GM04504 (cell line): Measurements from ENCODE around the gene KRTAP19-3.
"Not testable (repeated sequence)": the region's sequence is repeated elsewhere in the genome, so short reads cannot be mapped to it uniquely, and the experiment has no call there.

ENCODE experiments used
- DNase-seq: peaks from one replicate; pipeline ENCODE4 v3.0.0-alpha.2; 2012; ENCODE audit warnings: low read depth

The KRTAP19-3 gene

GRCh38 chr21:30491963-30492428 lies at the start of gene KRTAP19-3:
Gene KRTAP19-3, minus strand, starts transcription at chr21:30492013. Its CDS starts 56 bp downstream, at chr21:30491957.
- no peak for DNase-seq

GRCh38 chr21:30518876-30519275 lies 27.1 kb upstream of the KRTAP19-3 start:
- no peak for DNase-seq

DNA sequence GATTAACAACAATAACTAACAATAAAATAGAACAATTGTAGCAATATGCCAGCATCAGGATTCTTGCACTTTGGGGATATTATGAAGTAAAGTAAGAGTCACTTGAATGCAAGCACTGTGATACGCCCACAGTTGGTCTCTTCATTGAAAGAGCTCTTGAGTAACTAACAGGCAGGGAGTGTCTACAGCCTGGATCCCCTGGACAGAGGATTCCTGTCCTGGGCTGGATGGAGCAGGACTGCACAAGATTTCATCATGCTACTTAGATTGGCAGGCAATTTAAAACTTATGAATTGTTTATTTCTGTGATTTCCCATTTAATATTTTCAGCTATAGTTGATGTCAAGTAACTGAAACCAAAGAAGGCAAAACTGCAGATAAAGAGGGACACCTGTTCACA lies 23.9 kb upstream of the KRTAP19-3 start:
- no peak for DNase-seq

- not testable (repeated sequence) for DNase-seq
Measured at GRCh38 chr21:30505621-30506205, 13.9 kb upstream of the KRTAP19-3 start.

- no peak for DNase-seq
Measured at GRCh38 chr21:30502041-30502440, 10.2 kb upstream of the KRTAP19-3 start, which contains the start of gene KRTAP19-5. Gene KRTAP19-5, minus strand, starts transcription at chr21:30502141. Its CDS starts 51 bp downstream, at chr21:30502090.

DNA sequence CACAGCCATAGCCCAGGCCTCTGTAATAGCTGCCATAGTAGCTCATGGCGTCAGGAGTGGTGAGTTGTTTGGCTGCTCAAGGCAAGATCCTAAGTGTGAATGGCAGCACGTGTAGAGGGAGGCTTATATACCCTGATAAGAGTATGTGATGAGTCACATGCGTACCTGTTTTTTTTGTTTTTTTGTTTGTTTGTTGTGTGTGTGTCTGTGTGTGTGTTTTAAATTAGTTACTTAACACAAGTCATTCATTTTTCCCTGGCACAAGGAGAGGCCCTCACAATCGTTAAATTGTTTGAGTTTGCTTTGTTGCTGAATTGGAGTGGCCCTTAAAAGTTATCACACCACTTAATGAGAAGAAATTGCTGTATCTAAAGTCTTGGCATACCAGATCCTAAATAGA lies 5.3 kb upstream of the KRTAP19-3 start, which contains the start of gene KRTAP19-4:
Gene KRTAP19-4, minus strand, starts transcription at position 101 of the 400 bp plus-strand sequence. Its CDS starts 55 bp downstream, at position 46.
- DNase-seq, result no peak

DNA sequence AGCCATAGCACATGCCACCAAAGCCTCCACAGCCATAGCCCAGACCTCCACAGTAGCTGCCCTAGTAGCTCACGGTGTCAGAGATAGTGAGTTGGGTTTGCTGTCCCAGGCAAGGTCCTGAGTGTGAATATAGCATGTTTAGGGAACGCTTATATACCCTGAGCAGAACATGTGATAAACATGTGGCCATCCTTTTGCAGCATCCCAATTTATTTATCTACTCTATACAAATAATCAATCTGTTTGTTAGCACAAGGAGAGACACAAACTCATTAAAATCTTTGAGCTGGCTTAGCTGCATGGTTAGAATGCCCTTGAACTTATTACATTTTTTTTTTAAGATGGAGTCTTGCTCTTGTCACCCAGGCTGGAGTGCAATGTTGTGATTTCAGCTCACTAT lies 4.5 kb downstream of the KRTAP19-3 start, which contains the start of gene KRTAP19-2:
Gene KRTAP19-2, minus strand, starts transcription at position 101 of the 400 bp plus-strand sequence. Its CDS starts 88 bp downstream, at position 13.
- no peak for DNase-seq

DNA sequence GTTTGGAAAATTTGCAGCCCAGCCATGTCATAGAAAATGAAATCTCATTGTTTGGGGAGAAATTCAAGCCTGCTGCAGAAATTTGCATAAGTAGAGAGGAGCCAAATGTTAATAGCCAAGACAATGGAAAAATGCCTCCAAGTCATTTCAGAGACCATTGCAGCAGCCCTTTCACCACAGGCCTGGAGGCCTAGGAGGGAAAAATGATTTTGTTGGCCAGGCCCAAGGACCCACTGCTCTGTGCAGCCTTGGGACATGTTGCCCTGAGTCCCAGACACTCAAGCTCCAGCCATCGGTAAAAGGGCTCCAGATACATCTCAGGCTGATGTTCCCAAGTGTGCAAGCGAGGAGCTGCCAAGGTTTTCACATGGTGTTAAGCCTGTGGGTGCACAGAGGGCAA lies 5.6 kb downstream of the KRTAP19-3 start:
- DNase-seq, result no peak

GRCh38 chr21:30482130-30482529 lies 9.7 kb downstream of the KRTAP19-3 start:
- no peak for DNase-seq

DNA sequence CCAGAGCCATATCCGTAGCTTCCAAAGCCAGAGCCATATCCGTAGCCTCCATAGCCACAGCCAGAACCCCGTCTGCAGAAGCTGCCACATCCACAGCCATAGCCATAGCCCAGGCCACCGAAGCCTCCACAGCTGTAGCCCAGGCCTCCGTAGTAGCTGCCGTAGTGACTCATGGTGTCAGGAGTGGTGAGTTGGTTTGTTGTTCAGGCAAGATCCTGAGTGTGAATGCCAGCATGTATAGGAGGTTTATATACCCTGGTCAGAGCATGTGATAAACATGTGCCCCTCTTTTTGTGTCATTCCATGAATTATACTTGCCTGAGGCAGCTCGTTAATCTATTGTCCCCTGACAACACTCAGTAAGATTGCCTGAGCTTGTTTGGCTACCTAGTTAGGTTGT lies 11.7 kb downstream of the KRTAP19-3 start, which contains the start of gene KRTAP19-1:
Gene KRTAP19-1, minus strand, starts transcription at position 223 of the 400 bp plus-strand sequence. Its CDS starts 50 bp downstream, at position 173.
- DNase-seq, result no peak

DNA sequence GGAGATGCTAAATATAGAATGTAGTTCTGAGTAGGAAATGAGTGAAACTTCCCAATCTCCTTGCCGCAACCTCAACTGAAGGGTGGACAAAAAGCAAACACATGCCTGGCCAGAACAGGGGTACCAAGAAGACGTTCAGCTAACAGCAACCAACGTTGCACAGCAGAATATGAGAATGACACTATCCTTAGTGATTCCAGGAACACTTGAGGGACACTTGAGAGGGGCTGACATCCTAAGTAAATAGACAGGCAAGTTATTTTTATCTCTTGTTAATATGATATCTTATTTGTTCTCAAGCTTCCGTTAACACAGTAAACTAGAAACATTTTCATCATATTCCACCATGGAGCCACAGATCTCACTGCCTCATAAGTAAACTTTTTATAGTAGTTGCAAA lies 12.6 kb downstream of the KRTAP19-3 start:
- no peak for DNase-seq

GRCh38 chr21:30478004-30478403 lies 13.8 kb downstream of the KRTAP19-3 start:
- DNase-seq, result no peak

DNA sequence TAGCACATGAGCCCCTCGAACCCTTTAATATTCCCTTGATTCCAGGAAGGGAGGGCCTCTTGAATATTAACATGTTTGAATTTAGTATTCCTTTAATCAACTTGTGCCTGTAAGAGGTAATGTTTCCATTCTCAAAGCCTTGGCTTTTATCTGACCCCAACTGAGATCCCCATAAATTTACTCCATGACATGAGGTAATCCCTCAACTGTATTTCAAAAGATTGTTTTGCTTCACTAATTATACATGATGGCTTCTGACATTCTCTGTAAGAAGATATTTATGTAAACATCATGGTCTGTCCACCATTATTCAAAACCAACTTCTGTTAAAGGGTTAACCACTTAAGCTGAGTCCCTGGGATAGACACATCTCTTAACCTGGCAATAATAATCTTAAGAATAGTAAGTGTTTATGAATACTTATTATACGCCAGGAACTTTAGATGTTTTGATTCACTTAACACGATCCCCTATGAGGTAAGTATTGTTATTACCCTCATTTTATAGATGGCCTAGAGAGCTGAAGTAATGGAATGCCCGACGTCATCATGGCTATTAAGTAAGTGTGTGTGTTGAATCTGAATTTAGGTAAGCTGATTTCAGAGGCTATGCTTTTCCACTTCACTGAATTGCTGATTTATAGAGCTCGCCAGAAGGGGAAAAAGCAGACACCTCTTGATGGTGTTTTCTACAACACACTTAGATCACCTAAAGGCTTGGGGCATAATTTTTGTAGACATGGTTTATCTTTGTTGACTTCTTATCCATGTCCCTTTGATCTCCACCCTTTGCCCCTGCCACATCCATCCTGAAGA lies 22.7 kb downstream of the KRTAP19-3 start:
- no peak for DNase-seq

- DNase-seq, result no peak
Measured at GRCh38 chr21:30463713-30464112, 28.1 kb downstream of the KRTAP19-3 start.

DNA sequence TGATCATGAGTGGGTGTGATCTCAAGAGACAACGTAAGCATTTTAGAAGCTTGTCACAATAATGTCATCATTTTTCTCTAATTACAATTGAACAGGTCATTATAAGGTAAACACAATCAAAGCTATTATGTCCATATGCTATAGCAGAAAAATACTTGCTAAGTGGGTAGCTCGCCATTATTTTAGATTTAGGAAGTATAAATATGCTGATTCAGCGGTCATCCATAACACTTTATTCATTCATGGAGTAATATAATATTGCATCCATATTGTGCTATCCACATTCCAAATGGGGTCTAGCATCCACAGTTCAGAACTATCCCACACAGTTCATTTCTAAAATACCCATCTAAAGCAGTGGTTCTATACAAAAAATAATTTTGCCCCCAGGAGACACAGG lies 43.3 kb downstream of the KRTAP19-3 start:
- no peak for DNase-seq

DNA sequence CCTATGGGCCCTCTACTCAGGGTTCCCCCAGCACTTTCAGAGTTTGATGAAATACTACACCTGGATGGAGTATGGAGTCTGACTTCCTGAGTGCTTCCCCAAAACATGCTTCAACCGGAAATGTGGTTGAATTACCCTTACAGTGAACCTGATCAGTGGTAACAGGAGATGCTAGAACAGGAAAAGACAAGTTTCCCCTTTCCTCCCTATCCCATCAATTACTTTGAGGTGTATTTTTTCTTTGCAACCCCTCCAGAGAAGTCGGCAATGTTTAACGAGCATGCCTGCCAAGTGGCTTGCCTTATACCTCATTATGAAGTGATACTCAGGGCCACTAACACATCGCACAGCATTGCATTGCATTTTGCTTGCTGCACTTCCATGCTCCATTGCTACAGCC lies 44.8 kb downstream of the KRTAP19-3 start:
- DNase-seq, result no peak

- DNase-seq, result no peak
Measured at GRCh38 chr21:30444204-30444603, 47.6 kb downstream of the KRTAP19-3 start.

- DNase-seq, result no peak
Measured at GRCh38 chr21:30443226-30443625, 48.6 kb downstream of the KRTAP19-3 start.
